Measurements from ENCODE around the gene AOPEP. TPM values are rescaled to one million over a fixed set of nuclear protein-coding genes. Genes with fewer than 3 reads are reported as not detected.

The AOPEP gene
- polyA plus RNA-seq, 2 of the 4 experiments (the other 2 are of a cell fraction) = 226 to 266 TPM

DNA sequence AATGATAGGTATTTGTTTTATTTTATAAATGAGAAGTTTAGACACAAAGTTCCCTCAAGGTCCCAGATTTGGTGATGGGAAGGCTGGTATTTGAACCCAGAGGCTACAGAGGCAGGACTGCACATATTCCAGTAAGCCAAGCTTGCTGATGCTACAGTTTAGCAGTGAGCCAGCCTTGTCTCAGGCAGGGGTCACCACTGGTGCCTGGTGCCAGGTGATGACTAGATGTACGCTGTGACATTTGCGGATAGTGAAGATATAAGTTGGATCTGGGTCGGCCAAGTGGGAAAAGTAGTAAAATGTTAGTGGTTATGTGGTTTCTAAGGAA lies 143.9 kb downstream of the AOPEP start:
- TF ChIP-seq, protein P1, sequence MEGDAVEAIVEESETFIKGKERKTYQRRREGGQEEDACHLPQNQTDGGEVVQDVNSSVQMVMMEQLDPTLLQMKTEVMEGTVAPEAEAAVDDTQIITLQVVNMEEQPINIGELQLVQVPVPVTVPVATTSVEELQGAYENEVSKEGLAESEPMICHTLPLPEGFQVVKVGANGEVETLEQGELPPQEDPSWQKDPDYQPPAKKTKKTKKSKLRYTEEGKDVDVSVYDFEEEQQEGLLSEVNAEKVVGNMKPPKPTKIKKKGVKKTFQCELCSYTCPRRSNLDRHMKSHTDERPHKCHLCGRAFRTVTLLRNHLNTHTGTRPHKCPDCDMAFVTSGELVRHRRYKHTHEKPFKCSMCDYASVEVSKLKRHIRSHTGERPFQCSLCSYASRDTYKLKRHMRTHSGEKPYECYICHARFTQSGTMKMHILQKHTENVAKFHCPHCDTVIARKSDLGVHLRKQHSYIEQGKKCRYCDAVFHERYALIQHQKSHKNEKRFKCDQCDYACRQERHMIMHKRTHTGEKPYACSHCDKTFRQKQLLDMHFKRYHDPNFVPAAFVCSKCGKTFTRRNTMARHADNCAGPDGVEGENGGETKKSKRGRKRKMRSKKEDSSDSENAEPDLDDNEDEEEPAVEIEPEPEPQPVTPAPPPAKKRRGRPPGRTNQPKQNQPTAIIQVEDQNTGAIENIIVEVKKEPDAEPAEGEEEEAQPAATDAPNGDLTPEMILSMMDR (IDR thresholded peaks at IDR 0.05) = no peak
- TF ChIP-seq HOXB13 (CRISPR knock-in tag; IDR thresholded peaks at IDR 0.05; ENCODE audit: low read depth) = 0 out of 2 replicates have a peak, but pooled peaks have one; percentile 20
- TF ChIP-seq ZNF302 (CRISPR knock-in tag; IDR thresholded peaks at IDR 0.05) = 0 out of 2 replicates have a peak, but pooled peaks have one; percentile 27
- Histone ChIP-seq H3K4me3 (no peak overlapping the region), H3K9me3 (no peaks in the 10 kb centered on the region), H3K27ac (peak overlapping the region; percentile 94 to 97), H3K4me1 (peaks cover 92% of the 10 kb centered on the region), H3K4me2 (peak overlapping the region; percentile 1; the same call in 2 of the 3 replicates)
- 91% methylated on average over 3 of the region's 3 CpGs for WGBS (ENCODE audit: missing lambda C conversion rate)
- FAIRE-seq = no peak
- CTCF ChIA-PET = no interaction called here
- no peak for DNase-seq (ENCODE audit: low read depth in 1 of 2, low spot score in 1 of 2)
- POLR2A ChIA-PET = interaction anchor here (0.6 kb wide), 1 partner anchor 150 kb away, joined by 3 read pairs; no protein-coding TSS in a partner anchor
- ATAC-seq = no peak

DNA sequence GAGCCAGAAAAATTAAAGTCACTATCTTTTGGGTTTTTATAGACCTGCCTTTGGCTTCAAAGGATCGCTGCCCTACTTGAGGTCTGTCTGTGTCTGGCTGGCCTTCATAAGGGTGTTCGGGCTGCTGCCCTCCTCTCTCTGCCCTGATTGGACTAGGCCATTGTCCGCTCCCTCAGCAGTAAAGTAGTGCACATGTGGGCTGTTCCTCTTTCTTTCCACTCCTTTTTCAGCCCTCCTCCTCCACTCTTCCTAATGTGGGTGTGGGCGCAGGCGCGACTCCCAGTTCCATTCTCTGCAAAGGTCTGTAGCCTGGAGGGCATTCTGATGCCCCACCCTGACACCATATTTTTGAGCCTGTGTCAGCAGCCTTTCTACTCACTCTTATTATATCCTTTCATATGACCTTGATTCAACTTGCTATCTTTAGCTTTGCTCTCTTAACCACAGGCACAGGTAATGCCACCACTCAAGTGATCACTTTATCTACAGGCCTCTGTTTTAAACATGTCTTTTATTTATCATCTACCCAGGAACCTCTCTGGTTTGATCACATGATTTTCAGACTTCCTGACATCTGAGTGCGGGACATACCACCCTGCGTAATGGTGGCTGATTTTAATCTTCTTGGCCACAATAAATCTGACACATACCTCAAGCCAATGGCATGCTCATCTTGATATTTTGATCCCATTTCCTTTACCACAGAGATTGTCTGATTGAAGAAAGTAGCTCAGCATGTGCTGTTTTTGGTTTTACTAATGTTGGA lies 144.5 kb downstream of the AOPEP start:
- no peak for FAIRE-seq
- CTCF ChIA-PET = interaction anchor here (0.7 kb wide), 1 partner anchor 175 kb away, joined by 3 read pairs; no protein-coding TSS in a partner anchor
- peak overlapping the region; percentile 1; the same call in 2 of the 3 replicates for H3K4me2 ChIP-seq

More for the DNA sequence above, 144.5 kb downstream of the AOPEP start:
- H3K27ac ChIP-seq = peak overlapping the region; percentile 94 to 97
- H3K4me3 ChIP-seq = no peak overlapping the region
- POLR2A ChIA-PET = no interaction called here
- H3K4me1 ChIP-seq = peaks cover 88% of the 10 kb centered on the region
- ATAC-seq = peak in 1 of 2 experiments; percentile 4; a peak in 3 of 6 replicates
- DNase-seq (ENCODE audit: low read depth in 1 of 2, low spot score in 1 of 2) = peak in 1 of 2 experiments; percentile 73
- 84% methylated on average over 8 of the region's 8 CpGs for WGBS (ENCODE audit: missing lambda C conversion rate)
- TF ChIP-seq NPAS2 (CRISPR knock-in tag; IDR thresholded peaks at IDR 0.05; ENCODE audit: borderline replicate concordance) = no peak
- no peak for TF ChIP-seq POLR2AphosphoS2 (conservative IDR thresholded peaks at IDR 0.05; ENCODE audit: low read length)
- TF ChIP-seq EP300 (IDR thresholded peaks at IDR 0.05) = no peak
- no peak for TF ChIP-seq BHLHE40 (IDR thresholded peaks at IDR 0.05; ENCODE audit: low read depth, low read length)
- TF ChIP-seq ZC3H11A (IDR thresholded peaks at IDR 0.05) = no peak
- no peak for TF ChIP-seq HOXA7 (CRISPR knock-in tag; IDR thresholded peaks at IDR 0.05)
- no peak for TF ChIP-seq RARB (CRISPR knock-in tag; IDR thresholded peaks at IDR 0.05)
- no peak for TF ChIP-seq HOXB5 (CRISPR knock-in tag; IDR thresholded peaks at IDR 0.05)
- TF ChIP-seq ESRRA (IDR thresholded peaks at IDR 0.05; ENCODE audit: borderline replicate concordance, low read length) = 0 out of 2 replicates have a peak, but pooled peaks have one; percentile 36
- TF ChIP-seq, protein P1 (IDR thresholded peaks at IDR 0.05) = no peak
- TF ChIP-seq, protein P2, sequence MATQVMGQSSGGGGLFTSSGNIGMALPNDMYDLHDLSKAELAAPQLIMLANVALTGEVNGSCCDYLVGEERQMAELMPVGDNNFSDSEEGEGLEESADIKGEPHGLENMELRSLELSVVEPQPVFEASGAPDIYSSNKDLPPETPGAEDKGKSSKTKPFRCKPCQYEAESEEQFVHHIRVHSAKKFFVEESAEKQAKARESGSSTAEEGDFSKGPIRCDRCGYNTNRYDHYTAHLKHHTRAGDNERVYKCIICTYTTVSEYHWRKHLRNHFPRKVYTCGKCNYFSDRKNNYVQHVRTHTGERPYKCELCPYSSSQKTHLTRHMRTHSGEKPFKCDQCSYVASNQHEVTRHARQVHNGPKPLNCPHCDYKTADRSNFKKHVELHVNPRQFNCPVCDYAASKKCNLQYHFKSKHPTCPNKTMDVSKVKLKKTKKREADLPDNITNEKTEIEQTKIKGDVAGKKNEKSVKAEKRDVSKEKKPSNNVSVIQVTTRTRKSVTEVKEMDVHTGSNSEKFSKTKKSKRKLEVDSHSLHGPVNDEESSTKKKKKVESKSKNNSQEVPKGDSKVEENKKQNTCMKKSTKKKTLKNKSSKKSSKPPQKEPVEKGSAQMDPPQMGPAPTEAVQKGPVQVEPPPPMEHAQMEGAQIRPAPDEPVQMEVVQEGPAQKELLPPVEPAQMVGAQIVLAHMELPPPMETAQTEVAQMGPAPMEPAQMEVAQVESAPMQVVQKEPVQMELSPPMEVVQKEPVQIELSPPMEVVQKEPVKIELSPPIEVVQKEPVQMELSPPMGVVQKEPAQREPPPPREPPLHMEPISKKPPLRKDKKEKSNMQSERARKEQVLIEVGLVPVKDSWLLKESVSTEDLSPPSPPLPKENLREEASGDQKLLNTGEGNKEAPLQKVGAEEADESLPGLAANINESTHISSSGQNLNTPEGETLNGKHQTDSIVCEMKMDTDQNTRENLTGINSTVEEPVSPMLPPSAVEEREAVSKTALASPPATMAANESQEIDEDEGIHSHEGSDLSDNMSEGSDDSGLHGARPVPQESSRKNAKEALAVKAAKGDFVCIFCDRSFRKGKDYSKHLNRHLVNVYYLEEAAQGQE (IDR thresholded peaks at IDR 0.05) = no peak
- no peak for TF ChIP-seq FOSB (CRISPR knock-in tag; IDR thresholded peaks at IDR 0.05)
- TF ChIP-seq HEYL (CRISPR knock-in tag; IDR thresholded peaks at IDR 0.05) = no peak
- TF ChIP-seq KDM5A (IDR thresholded peaks at IDR 0.05) = no peak
- peak; percentile 54; the same call in 1 of the 2 replicates for TF ChIP-seq EHF (CRISPR knock-in tag; IDR thresholded peaks at IDR 0.05)
- TF ChIP-seq FOSL2 (IDR thresholded peaks at IDR 0.05) = no peak
- no peak for TF ChIP-seq FOSL2 (CRISPR knock-in tag; IDR thresholded peaks at IDR 0.05)
- TF ChIP-seq, protein P3, sequence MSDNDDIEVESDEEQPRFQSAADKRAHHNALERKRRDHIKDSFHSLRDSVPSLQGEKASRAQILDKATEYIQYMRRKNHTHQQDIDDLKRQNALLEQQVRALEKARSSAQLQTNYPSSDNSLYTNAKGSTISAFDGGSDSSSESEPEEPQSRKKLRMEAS (IDR thresholded peaks at IDR 0.05) = peak; percentile 51; the same call in 1 of the 2 replicates
- no peak for TF ChIP-seq NR3C1 (IDR thresholded peaks at IDR 0.05)
- TF ChIP-seq SREBF2 (IDR thresholded peaks at IDR 0.05) = no peak
- TF ChIP-seq RNF2 (IDR thresholded peaks at IDR 0.05; ENCODE audit: borderline replicate concordance, low read depth) = no peak
- TF ChIP-seq, protein P4, sequence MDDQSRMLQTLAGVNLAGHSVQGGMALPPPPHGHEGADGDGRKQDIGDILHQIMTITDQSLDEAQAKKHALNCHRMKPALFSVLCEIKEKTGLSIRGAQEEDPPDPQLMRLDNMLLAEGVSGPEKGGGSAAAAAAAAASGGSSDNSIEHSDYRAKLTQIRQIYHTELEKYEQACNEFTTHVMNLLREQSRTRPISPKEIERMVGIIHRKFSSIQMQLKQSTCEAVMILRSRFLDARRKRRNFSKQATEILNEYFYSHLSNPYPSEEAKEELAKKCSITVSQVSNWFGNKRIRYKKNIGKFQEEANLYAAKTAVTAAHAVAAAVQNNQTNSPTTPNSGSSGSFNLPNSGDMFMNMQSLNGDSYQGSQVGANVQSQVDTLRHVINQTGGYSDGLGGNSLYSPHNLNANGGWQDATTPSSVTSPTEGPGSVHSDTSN (IDR thresholded peaks at IDR 0.05) = no peak
- TF ChIP-seq SMC3 (IDR thresholded peaks at IDR 0.05) = no peak
- TF ChIP-seq PHF8 (IDR thresholded peaks at IDR 0.05; ENCODE audit: borderline replicate concordance, low read depth) = no peak
- no peak for TF ChIP-seq ZFP36 (IDR thresholded peaks at IDR 0.05; ENCODE audit: borderline replicate concordance, partially characterized antibody)
- TF ChIP-seq POLR2A (IDR thresholded peaks at IDR 0.05; ENCODE audit: low read length) = no peak
- TF ChIP-seq, protein P5, sequence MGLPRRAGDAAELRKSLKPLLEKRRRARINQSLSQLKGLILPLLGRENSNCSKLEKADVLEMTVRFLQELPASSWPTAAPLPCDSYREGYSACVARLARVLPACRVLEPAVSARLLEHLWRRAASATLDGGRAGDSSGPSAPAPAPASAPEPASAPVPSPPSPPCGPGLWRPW (IDR thresholded peaks at IDR 0.05) = no peak
- no peaks in the 10 kb centered on the region for H3K9me3 ChIP-seq
